Measurements from ENCODE around the gene METTL27.

DNA sequence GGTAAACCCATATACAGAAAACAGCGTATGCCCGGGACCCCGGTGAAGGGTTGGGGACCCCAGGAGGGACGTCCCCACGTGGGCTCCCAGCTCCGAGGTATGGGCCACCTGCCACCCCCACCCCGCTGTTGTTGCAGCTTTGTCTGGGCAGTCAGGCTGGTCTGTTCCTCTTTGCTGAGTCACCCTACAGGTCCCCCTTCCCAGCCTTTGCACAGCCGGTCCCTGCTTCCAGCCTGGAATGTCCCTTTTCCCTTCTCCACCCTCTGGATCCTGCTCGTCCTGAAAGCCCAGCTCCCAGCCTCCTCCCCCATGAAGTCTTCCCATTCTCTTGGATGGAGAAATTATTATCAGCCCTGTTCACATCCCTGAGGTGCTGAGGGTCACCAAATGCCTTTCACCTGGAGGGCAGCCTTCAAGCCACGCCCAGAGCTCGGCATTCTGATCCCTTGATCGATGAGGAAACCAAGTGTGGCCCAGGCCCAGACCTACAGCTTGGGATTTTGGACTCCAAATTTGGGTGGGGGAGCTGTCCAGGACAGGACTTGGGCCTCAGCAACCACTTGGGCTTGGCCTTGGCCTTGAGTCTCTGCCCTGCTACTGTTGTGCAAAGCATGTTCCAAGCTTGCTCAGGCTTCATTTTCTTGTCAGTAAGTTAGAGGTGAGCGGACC, 8.9 kb downstream of the METTL27 start:
- TF ChIP-seq, protein P1, sequence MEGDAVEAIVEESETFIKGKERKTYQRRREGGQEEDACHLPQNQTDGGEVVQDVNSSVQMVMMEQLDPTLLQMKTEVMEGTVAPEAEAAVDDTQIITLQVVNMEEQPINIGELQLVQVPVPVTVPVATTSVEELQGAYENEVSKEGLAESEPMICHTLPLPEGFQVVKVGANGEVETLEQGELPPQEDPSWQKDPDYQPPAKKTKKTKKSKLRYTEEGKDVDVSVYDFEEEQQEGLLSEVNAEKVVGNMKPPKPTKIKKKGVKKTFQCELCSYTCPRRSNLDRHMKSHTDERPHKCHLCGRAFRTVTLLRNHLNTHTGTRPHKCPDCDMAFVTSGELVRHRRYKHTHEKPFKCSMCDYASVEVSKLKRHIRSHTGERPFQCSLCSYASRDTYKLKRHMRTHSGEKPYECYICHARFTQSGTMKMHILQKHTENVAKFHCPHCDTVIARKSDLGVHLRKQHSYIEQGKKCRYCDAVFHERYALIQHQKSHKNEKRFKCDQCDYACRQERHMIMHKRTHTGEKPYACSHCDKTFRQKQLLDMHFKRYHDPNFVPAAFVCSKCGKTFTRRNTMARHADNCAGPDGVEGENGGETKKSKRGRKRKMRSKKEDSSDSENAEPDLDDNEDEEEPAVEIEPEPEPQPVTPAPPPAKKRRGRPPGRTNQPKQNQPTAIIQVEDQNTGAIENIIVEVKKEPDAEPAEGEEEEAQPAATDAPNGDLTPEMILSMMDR (tag by site-specific recombination; IDR thresholded peaks at IDR 0.05), result no peak
- no peak for TF ChIP-seq GLI2 (tag by site-specific recombination; IDR thresholded peaks at IDR 0.05; ENCODE audit: borderline replicate concordance, low read depth)
- TF ChIP-seq ZBTB21 (tag by site-specific recombination; IDR thresholded peaks at IDR 0.05), result no peak
- TF ChIP-seq, protein P2, sequence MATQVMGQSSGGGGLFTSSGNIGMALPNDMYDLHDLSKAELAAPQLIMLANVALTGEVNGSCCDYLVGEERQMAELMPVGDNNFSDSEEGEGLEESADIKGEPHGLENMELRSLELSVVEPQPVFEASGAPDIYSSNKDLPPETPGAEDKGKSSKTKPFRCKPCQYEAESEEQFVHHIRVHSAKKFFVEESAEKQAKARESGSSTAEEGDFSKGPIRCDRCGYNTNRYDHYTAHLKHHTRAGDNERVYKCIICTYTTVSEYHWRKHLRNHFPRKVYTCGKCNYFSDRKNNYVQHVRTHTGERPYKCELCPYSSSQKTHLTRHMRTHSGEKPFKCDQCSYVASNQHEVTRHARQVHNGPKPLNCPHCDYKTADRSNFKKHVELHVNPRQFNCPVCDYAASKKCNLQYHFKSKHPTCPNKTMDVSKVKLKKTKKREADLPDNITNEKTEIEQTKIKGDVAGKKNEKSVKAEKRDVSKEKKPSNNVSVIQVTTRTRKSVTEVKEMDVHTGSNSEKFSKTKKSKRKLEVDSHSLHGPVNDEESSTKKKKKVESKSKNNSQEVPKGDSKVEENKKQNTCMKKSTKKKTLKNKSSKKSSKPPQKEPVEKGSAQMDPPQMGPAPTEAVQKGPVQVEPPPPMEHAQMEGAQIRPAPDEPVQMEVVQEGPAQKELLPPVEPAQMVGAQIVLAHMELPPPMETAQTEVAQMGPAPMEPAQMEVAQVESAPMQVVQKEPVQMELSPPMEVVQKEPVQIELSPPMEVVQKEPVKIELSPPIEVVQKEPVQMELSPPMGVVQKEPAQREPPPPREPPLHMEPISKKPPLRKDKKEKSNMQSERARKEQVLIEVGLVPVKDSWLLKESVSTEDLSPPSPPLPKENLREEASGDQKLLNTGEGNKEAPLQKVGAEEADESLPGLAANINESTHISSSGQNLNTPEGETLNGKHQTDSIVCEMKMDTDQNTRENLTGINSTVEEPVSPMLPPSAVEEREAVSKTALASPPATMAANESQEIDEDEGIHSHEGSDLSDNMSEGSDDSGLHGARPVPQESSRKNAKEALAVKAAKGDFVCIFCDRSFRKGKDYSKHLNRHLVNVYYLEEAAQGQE (tag by site-specific recombination; IDR thresholded peaks at IDR 0.05), result peak; percentile 57
- TF ChIP-seq, protein P3, sequence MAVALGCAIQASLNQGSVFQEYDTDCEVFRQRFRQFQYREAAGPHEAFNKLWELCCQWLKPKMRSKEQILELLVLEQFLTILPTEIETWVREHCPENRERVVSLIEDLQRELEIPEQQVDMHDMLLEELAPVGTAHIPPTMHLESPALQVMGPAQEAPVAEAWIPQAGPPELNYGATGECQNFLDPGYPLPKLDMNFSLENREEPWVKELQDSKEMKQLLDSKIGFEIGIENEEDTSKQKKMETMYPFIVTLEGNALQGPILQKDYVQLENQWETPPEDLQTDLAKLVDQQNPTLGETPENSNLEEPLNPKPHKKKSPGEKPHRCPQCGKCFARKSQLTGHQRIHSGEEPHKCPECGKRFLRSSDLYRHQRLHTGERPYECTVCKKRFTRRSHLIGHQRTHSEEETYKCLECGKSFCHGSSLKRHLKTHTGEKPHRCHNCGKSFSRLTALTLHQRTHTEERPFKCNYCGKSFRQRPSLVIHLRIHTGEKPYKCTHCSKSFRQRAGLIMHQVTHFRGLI (tag by site-specific recombination; IDR thresholded peaks at IDR 0.05), result no peak
- TF ChIP-seq ZNF302 (tag by site-specific recombination; IDR thresholded peaks at IDR 0.05; ENCODE audit: low read depth), result no peak
- no peak for TF ChIP-seq ZNF274 (IDR thresholded peaks at IDR 0.05; ENCODE audit: low read length)
- no peak for TF ChIP-seq ZNF274 (tag by site-specific recombination; IDR thresholded peaks at IDR 0.05; ENCODE audit: borderline replicate concordance)
- TF ChIP-seq MZF1 (tag by site-specific recombination; IDR thresholded peaks at IDR 0.05; ENCODE audit: borderline replicate concordance), result no peak
- TF ChIP-seq SCRT1 (tag by site-specific recombination; IDR thresholded peaks at IDR 0.05; ENCODE audit: borderline replicate concordance), result no peak
- TF ChIP-seq ZNF121 (tag by site-specific recombination; IDR thresholded peaks at IDR 0.05), result no peak
- TF ChIP-seq, protein P4, sequence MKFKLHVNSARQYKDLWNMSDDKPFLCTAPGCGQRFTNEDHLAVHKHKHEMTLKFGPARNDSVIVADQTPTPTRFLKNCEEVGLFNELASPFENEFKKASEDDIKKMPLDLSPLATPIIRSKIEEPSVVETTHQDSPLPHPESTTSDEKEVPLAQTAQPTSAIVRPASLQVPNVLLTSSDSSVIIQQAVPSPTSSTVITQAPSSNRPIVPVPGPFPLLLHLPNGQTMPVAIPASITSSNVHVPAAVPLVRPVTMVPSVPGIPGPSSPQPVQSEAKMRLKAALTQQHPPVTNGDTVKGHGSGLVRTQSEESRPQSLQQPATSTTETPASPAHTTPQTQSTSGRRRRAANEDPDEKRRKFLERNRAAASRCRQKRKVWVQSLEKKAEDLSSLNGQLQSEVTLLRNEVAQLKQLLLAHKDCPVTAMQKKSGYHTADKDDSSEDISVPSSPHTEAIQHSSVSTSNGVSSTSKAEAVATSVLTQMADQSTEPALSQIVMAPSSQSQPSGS (tag by site-specific recombination; IDR thresholded peaks at IDR 0.05; ENCODE audit: low read depth), result no peak
- TF ChIP-seq ZNF785 (tag by site-specific recombination; IDR thresholded peaks at IDR 0.05), result no peak
- no peak for TF ChIP-seq ZNF146 (tag by site-specific recombination; IDR thresholded peaks at IDR 0.05)
- TF ChIP-seq, protein P5, sequence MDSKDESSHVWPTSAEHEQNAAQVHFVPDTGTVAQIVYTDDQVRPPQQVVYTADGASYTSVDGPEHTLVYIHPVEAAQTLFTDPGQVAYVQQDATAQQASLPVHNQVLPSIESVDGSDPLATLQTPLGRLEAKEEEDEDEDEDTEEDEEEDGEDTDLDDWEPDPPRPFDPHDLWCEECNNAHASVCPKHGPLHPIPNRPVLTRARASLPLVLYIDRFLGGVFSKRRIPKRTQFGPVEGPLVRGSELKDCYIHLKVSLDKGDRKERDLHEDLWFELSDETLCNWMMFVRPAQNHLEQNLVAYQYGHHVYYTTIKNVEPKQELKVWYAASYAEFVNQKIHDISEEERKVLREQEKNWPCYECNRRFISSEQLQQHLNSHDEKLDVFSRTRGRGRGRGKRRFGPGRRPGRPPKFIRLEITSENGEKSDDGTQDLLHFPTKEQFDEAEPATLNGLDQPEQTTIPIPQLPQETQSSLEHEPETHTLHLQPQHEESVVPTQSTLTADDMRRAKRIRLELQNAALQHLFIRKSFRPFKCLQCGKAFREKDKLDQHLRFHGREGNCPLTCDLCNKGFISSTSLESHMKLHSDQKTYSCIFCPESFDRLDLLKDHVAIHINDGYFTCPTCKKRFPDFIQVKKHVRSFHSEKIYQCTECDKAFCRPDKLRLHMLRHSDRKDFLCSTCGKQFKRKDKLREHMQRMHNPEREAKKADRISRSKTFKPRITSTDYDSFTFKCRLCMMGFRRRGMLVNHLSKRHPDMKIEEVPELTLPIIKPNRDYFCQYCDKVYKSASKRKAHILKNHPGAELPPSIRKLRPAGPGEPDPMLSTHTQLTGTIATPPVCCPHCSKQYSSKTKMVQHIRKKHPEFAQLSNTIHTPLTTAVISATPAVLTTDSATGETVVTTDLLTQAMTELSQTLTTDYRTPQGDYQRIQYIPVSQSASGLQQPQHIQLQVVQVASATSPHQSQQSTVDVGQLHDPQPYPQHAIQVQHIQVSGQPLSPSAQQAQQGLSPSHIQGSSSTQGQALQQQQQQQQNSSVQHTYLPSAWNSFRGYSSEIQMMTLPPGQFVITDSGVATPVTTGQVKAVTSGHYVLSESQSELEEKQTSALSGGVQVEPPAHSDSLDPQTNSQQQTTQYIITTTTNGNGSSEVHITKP (tag by site-specific recombination; IDR thresholded peaks at IDR 0.05), result no peak
